ENCODE results near the gene ABHD1.
"Not testable (repeated sequence)": the region's sequence is repeated elsewhere in the genome, so short reads cannot be mapped to it uniquely, and the experiment has no call there.

Gene ABHD1

GRCh38 chr2:27164960-27165763, 41.5 kb downstream of the ABHD1 start:
- no peak for TF ChIP-seq CTCF (conservative IDR thresholded peaks at IDR 0.05; ENCODE audit: low read length)
- no peak overlapping the region for H3K4me3 ChIP-seq (ENCODE audit: low read length)
- no peak for DNase-seq (ENCODE audit: low read depth)

- TF ChIP-seq CTCF (conservative IDR thresholded peaks at IDR 0.05; ENCODE audit: low read length) = no peak
- H3K4me3 ChIP-seq (ENCODE audit: low read length) = no peak overlapping the region
- DNase-seq (ENCODE audit: low read depth) = no peak
Measured at GRCh38 chr2:27170581-27171337, 47.1 kb downstream of the ABHD1 start.

GRCh38 chr2:27171351-27171848, 47.8 kb downstream of the ABHD1 start:
- TF ChIP-seq CTCF (conservative IDR thresholded peaks at IDR 0.05; ENCODE audit: low read length) = no peak
- peak; percentile 56 for DNase-seq (ENCODE audit: low read depth)
- H3K4me3 ChIP-seq (ENCODE audit: low read length) = no peak overlapping the region

- no peak for DNase-seq (ENCODE audit: low read depth)
- no peak for TF ChIP-seq CTCF (conservative IDR thresholded peaks at IDR 0.05; ENCODE audit: low read length)
- H3K4me3 ChIP-seq (ENCODE audit: low read length) = no peak overlapping the region
Measured at GRCh38 chr2:27174638-27175037, 51.0 kb downstream of the ABHD1 start.

GRCh38 chr2:27175330-27175729, 51.7 kb downstream of the ABHD1 start:
- H3K4me3 ChIP-seq (ENCODE audit: low read length) = no peak overlapping the region
- peak; percentile 46 for DNase-seq (ENCODE audit: low read depth)
- TF ChIP-seq CTCF (conservative IDR thresholded peaks at IDR 0.05; ENCODE audit: low read length) = no peak

- DNase-seq (ENCODE audit: low read depth); H3K4me3 ChIP-seq (ENCODE audit: low read length): not testable (repeated sequence)
Measured at GRCh38 chr2:27175781-27176180, 52.2 kb downstream of the ABHD1 start.

- TF ChIP-seq CTCF (conservative IDR thresholded peaks at IDR 0.05; ENCODE audit: low read length) = no peak
- no peak for DNase-seq (ENCODE audit: low read depth)
- no peak overlapping the region for H3K4me3 ChIP-seq (ENCODE audit: low read length)
Measured at GRCh38 chr2:27177441-27178351, 54.1 kb downstream of the ABHD1 start.

Data from AG10803 (cell line).